CD4-positive, alpha-beta T cell (primary cell): ENCODE data around the gene RSPO1. TPM values are rescaled to one million over a fixed set of nuclear protein-coding genes. Genes with fewer than 3 reads are reported as not detected.

Source experiments
- ATAC-seq: fragments of 200-7000 bp; cut with Tn5 transposase; one replicate; pipeline ENCODE4 v1.10.0; 2022; ENCODE audit warnings: mild to moderate bottlenecking; ENCODE audit not compliant: poor library complexity
- CTCF ChIA-PET: fragments of 350-600 bp; sonication (Branson Sonifier 250); formaldehyde crosslinking; loops from one replicate; lab custom pipeline; 2021; ENCODE audit warnings: antibody characterized with exemption, inconsistent platforms; lab: Charles Lee
- POLR2A ChIA-PET: fragments of 350-600 bp; sonication (Branson Sonifier 250); formaldehyde crosslinking; loops from one replicate; lab custom pipeline; 2021; ENCODE audit warnings: antibody characterized with exemption, inconsistent platforms; lab: Charles Lee
- DNase-seq, 14 experiments: peaks; one replicate each; pipeline ENCODE4 v3.0.0-alpha.2; 2013 to 2020; ENCODE audit warnings: mixed read lengths in 2 of 14
- H3K27ac ChIP-seq, 2 donors: one replicate each; pipeline versions ENCODE4 v1.5.1 to v1.7.0; 2013; ENCODE audit warnings: low read length in 2 of 2, low read depth in 1 of 2, mild to moderate bottlenecking in 1 of 2
- H3K27me3 ChIP-seq, 2 experiments: 1 replicate in 1 of 2; 2 replicates in 1 of 2; pipeline versions ENCODE4 v1.6.1 to v1.7.0; 2013; ENCODE audit warnings: low read length in 2 of 2, control low read depth in 1 of 2, mild to moderate bottlenecking in 1 of 2, moderate library complexity in 1 of 2; ENCODE audit not compliant: insufficient read depth in 2 of 2, control insufficient read depth in 1 of 2
- H3K36me3 ChIP-seq: one replicate; pipeline ENCODE4 v1.6.1; 2013; ENCODE audit warnings: low read length, control low read depth; ENCODE audit not compliant: insufficient read depth
- H3K4me1 ChIP-seq: one replicate; pipeline ENCODE4 v1.6.1; 2013; ENCODE audit warnings: low read length, control low read depth; ENCODE audit not compliant: insufficient read depth
- H3K4me3 ChIP-seq: one replicate; pipeline ENCODE4 v1.5.1; 2013; ENCODE audit warnings: mild to moderate bottlenecking, low read length, moderate library complexity
- H3K9me3 ChIP-seq, 2 experiments: 1 replicate in 1 of 2; 2 replicates in 1 of 2; pipeline versions ENCODE4 v1.6.1 to v1.7.0; 2013; ENCODE audit warnings: low read length in 2 of 2, mild to moderate bottlenecking in 2 of 2, control low read depth in 1 of 2, moderate library complexity in 1 of 2; ENCODE audit not compliant: control insufficient read depth in 1 of 2, insufficient read depth in 1 of 2
- H3K27ac Mint-ChIP-seq: one replicate; pipeline ENCODE4 v1.8.0; 2020; ENCODE audit warnings: mixed read lengths
- H3K27me3 Mint-ChIP-seq: one replicate; pipeline ENCODE4 v1.8.0; 2021; ENCODE audit warnings: mixed read lengths
- H3K36me3 Mint-ChIP-seq: one replicate; pipeline ENCODE4 v1.8.0; 2021; ENCODE audit warnings: low read depth, mixed read lengths
- H3K4me1 Mint-ChIP-seq: one replicate; pipeline ENCODE4 v1.8.0; 2021; ENCODE audit warnings: low read depth, mixed read lengths
- H3K4me3 Mint-ChIP-seq: one replicate; pipeline ENCODE4 v1.8.0; 2020; ENCODE audit warnings: mild to moderate bottlenecking, mixed read lengths
- H3K9me3 Mint-ChIP-seq: one replicate; pipeline ENCODE4 v1.8.0; 2020; ENCODE audit warnings: mixed read lengths
- intact Hi-C, 2 experiments: fragments of 100-400 bp; cut with DNase I in 1 of 2; cut with micrococcal nuclease in 1 of 2; formaldehyde crosslinking; loops; one replicate each; pipeline versions ENCODE4 v1.15.1 to v1.9.0; 2023 to 2025; cut with DNase I, micrococcal nuclease
- total RNA-seq, 174 experiments: library from RNA in 2 of 174; stranded (reverse) in 2 of 174; gene quantifications; one replicate each; pipeline ENCODE4 v1.2.3 and lab custom pipeline; 2021 to 2026
- TF ChIP-seq, protein P1 (sequence below): fragments of 200-600 bp; IDR thresholded peaks from one replicate; pipeline ENCODE4 v1.8.0; 2022; ENCODE audit warnings: antibody characterized with exemption, mild to moderate bottlenecking

The RSPO1 gene
- total RNA-seq, 2 experiments from 2014 or later: not detected

DNA sequence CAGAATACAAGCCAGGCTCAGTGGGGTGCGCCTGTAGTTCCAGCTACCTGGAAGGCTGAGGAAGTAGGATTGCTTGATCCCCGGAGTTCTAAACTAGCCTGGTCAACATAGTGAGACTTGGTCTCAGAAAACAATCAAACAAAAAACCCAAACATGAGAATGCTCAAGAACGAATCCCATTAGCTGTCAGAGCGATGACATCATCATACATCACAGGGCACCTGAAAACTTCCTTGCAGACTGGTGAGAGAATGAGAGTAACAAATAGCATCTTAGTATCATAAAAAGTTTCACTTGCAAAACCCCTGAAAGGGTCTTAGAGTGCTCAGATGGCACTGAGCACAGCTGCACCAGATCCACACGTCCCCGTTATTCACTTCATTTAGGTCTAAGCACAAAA, 36.6 kb upstream of the RSPO1 start:
- intact Hi-C loops: no loop called here
- Mint-ChIP-seq H3K4me1 (peaks cover 23% of the 10 kb centered on the region), H3K9me3 (no peaks in the 10 kb centered on the region), H3K36me3 (no peaks in the 10 kb centered on the region), H3K27ac (no peak overlapping the region), H3K4me3 (no peak overlapping the region), H3K27me3 (peaks cover 9% of the 10 kb centered on the region)
- H3K4me1 ChIP-seq: peaks cover 32% of the 10 kb centered on the region
- POLR2A ChIA-PET: no interaction called here
- H3K9me3 ChIP-seq: no peaks in the 10 kb centered on the region
- ATAC-seq (no peak), DNase-seq (no peak)
- H3K4me3 ChIP-seq: no peak overlapping the region
- CTCF ChIA-PET: no interaction called here
- TF ChIP-seq, protein P1, sequence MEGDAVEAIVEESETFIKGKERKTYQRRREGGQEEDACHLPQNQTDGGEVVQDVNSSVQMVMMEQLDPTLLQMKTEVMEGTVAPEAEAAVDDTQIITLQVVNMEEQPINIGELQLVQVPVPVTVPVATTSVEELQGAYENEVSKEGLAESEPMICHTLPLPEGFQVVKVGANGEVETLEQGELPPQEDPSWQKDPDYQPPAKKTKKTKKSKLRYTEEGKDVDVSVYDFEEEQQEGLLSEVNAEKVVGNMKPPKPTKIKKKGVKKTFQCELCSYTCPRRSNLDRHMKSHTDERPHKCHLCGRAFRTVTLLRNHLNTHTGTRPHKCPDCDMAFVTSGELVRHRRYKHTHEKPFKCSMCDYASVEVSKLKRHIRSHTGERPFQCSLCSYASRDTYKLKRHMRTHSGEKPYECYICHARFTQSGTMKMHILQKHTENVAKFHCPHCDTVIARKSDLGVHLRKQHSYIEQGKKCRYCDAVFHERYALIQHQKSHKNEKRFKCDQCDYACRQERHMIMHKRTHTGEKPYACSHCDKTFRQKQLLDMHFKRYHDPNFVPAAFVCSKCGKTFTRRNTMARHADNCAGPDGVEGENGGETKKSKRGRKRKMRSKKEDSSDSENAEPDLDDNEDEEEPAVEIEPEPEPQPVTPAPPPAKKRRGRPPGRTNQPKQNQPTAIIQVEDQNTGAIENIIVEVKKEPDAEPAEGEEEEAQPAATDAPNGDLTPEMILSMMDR: no peak
- no peaks in the 10 kb centered on the region for H3K36me3 ChIP-seq
- H3K27ac ChIP-seq: no peak overlapping the region
- peaks cover 11 to 14% of the 10 kb centered on the region in 2 experiments for H3K27me3 ChIP-seq

DNA sequence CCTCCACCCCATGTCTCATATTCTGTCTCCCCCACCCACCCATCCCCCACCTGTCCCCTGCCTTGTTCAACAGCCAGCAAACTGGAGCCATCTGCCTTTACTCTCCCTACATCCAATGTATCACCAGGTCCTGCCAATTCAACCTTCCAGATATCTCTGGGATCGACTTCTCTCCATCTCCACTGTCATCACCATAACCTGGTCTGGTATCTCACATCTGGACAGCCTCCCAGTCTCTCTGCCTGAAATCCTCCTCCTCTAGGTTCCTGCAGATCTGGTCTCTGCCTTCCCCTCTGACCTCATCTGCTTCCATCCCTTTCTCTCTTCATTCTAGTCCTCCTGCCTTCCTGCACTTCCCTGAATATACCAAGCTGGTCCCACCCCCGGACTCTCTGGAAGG, 35.4 kb upstream of the RSPO1 start:
- peaks cover 9% of the 10 kb centered on the region for H3K27me3 Mint-ChIP-seq
- Histone ChIP-seq H3K4me1 (peaks cover 27% of the 10 kb centered on the region), H3K9me3 (no peaks in the 10 kb centered on the region), H3K27ac (no peak overlapping the region), H3K27me3 (peaks cover 11 to 14% of the 10 kb centered on the region in 2 experiments), H3K36me3 (no peaks in the 10 kb centered on the region), H3K4me3 (no peak overlapping the region)
- ChIA-PET POLR2A (no interaction called here), CTCF (interaction anchor here (0.7 kb wide), 1 partner anchor 11 kb away, joined by 3 read pairs; no protein-coding TSS in a partner anchor)
- H3K36me3 Mint-ChIP-seq: no peaks in the 10 kb centered on the region
- intact Hi-C loops: no loop called here
- H3K4me3 Mint-ChIP-seq: no peak overlapping the region
- peaks cover 20% of the 10 kb centered on the region for H3K4me1 Mint-ChIP-seq
- ATAC-seq: no peak
- TF ChIP-seq, protein P1: no peak
- no peak overlapping the region for H3K27ac Mint-ChIP-seq
- DNase-seq: no peak
- no peaks in the 10 kb centered on the region for H3K9me3 Mint-ChIP-seq

DNA sequence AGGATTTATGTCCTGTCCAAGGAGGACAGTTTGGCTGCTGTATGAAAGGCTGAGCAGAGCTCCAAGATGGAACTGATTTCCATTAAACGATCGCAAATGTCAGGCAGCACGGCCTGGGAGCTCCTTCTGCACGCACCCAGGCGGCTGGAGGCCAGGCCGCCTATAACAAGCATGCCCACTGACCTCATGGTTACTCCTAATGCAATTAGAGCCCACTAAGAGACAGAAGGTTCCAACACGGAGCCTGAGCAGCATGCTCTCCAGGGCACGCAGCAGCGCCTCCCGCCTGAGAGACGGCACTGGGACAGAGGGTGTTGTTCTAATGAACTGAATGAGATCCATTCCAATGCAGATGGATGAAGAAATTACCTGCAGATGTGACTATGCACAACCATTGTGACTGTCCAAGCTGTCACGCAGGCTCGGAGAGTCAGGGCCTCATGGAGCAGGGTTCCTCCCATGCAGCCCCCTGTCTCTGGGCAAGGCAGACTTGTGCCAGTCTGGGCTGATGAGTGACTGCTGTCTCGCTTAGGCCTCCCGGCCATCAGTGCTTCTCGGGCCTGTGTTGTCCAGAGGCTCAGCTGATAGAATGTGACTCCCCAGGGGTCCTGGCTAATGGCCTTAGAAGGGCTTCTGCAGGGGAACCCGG, 32.5 kb upstream of the RSPO1 start:
- Mint-ChIP-seq H3K4me1 (no peaks in the 10 kb centered on the region), H3K27me3 (peaks cover 8% of the 10 kb centered on the region), H3K9me3 (no peaks in the 10 kb centered on the region), H3K36me3 (no peaks in the 10 kb centered on the region), H3K27ac (no peak overlapping the region), H3K4me3 (no peak overlapping the region)
- no peak for DNase-seq
- no peak overlapping the region for H3K27ac ChIP-seq
- H3K9me3 ChIP-seq: no peaks in the 10 kb centered on the region
- H3K36me3 ChIP-seq: no peaks in the 10 kb centered on the region
- no peak for ATAC-seq
- TF ChIP-seq, protein P1: no peak
- ChIA-PET POLR2A (interaction anchor here (0.5 kb wide), 1 partner anchor 650 kb away, joined by 3 read pairs; no protein-coding TSS in a partner anchor), CTCF (interaction anchor here (1.8 kb wide), 1 partner anchor 64 kb away, joined by 5 read pairs; no protein-coding TSS in a partner anchor)
- H3K4me1 ChIP-seq: no peaks in the 10 kb centered on the region
- intact Hi-C loops: no loop called here
- H3K4me3 ChIP-seq: no peak overlapping the region
- peaks cover 11 to 14% of the 10 kb centered on the region in 2 experiments for H3K27me3 ChIP-seq
